ENCODE measurements around the gene TTYH3. TPM values are rescaled to one million over a fixed set of nuclear protein-coding genes. Genes with fewer than 3 reads are reported as not detected.

The TTYH3 gene
- total RNA-seq, 1 donor from 2014 or later: 81.3 TPM

GRCh38 chr7:2635148-2635668 is 3.4 kb downstream of the TTYH3 start:
- DNase-seq (ENCODE audit: low spot score): no peak

- DNase-seq (ENCODE audit: low spot score): no peak
These were observed 4.3 kb downstream of the TTYH3 start for GRCh38 chr7:2635810-2636701.

- no peak for DNase-seq (ENCODE audit: low spot score)
These were observed 5.3 kb downstream of the TTYH3 start for GRCh38 chr7:2637066-2637471.

GRCh38 chr7:2637505-2638223 is 5.9 kb downstream of the TTYH3 start:
- peak; percentile 65 for DNase-seq (ENCODE audit: low spot score)

- no peak for DNase-seq (ENCODE audit: low spot score)
These were observed 6.6 kb downstream of the TTYH3 start for GRCh38 chr7:2638224-2638991.

- no peak for DNase-seq (ENCODE audit: low spot score)
These were observed 7.4 kb downstream of the TTYH3 start for GRCh38 chr7:2639181-2639681.

GRCh38 chr7:2639695-2640481 is 8.1 kb downstream of the TTYH3 start:
- no peak for DNase-seq (ENCODE audit: low spot score)

GRCh38 chr7:2640482-2640830 is 8.7 kb downstream of the TTYH3 start:
- no peak for DNase-seq (ENCODE audit: low spot score)

GRCh38 chr7:2640846-2641316 is 9.1 kb downstream of the TTYH3 start:
- DNase-seq (ENCODE audit: low spot score): no peak

GRCh38 chr7:2641406-2642393 is 9.9 kb downstream of the TTYH3 start:
- peak; percentile 93 for DNase-seq (ENCODE audit: low spot score)

- DNase-seq (ENCODE audit: low spot score): no peak
These were observed 11.8 kb downstream of the TTYH3 start for GRCh38 chr7:2643386-2644219.

- no peak for DNase-seq (ENCODE audit: low spot score)
These were observed 12.4 kb downstream of the TTYH3 start for GRCh38 chr7:2644220-2644561.

- no peak for DNase-seq (ENCODE audit: low spot score)
These were observed 12.9 kb downstream of the TTYH3 start for GRCh38 chr7:2644562-2645273.

- no peak for DNase-seq (ENCODE audit: low spot score)
These were observed 13.6 kb downstream of the TTYH3 start for GRCh38 chr7:2645274-2645868.

- DNase-seq (ENCODE audit: low spot score): no peak
These were observed 14.5 kb downstream of the TTYH3 start for GRCh38 chr7:2646336-2646679.

- no peak for DNase-seq (ENCODE audit: low spot score)
These were observed 15.1 kb downstream of the TTYH3 start for GRCh38 chr7:2646680-2647571.
